Measurements from ENCODE around the gene STK25. TPM values are rescaled to one million over a fixed set of nuclear protein-coding genes. Genes with fewer than 3 reads are reported as not detected.
"Not testable (repeated sequence)": the region's sequence is repeated elsewhere in the genome, so short reads cannot be mapped to it uniquely, and the experiment has no call there.

Gene STK25
- total RNA-seq, 1 donor from 2014 or later = 226 TPM

DNA sequence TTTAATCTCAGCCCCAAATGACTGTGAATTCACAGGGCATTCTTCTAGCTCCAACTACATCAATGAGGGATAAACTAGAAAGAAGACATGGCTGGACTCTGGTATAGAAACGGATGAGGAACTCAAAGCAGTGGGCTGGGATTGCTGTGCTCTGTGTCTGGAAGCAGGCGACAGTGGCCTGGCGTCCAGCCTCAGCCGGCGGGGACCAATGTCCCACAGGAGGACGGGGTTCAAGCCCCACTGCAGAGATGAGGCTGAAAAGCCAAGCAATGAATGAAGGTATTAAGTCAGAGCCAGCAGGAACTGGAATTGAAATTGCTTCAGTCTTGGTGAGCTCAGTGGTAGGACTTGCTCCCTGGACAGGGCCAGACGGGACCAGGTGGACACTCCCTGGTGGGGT, 25.9 kb upstream of the STK25 start:
- no peak overlapping the region for H3K4me3 Mint-ChIP-seq (ENCODE audit: low read depth)
- H3K36me3 Mint-ChIP-seq (ENCODE audit: insufficient read depth) = no peaks in the 10 kb centered on the region
- H3K27me3 Mint-ChIP-seq = peaks cover 36% of the 10 kb centered on the region
- H3K27ac Mint-ChIP-seq = no peak overlapping the region
- H3K9me3 Mint-ChIP-seq (ENCODE audit: low read depth) = no peaks in the 10 kb centered on the region
- TF ChIP-seq, protein P1, sequence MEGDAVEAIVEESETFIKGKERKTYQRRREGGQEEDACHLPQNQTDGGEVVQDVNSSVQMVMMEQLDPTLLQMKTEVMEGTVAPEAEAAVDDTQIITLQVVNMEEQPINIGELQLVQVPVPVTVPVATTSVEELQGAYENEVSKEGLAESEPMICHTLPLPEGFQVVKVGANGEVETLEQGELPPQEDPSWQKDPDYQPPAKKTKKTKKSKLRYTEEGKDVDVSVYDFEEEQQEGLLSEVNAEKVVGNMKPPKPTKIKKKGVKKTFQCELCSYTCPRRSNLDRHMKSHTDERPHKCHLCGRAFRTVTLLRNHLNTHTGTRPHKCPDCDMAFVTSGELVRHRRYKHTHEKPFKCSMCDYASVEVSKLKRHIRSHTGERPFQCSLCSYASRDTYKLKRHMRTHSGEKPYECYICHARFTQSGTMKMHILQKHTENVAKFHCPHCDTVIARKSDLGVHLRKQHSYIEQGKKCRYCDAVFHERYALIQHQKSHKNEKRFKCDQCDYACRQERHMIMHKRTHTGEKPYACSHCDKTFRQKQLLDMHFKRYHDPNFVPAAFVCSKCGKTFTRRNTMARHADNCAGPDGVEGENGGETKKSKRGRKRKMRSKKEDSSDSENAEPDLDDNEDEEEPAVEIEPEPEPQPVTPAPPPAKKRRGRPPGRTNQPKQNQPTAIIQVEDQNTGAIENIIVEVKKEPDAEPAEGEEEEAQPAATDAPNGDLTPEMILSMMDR (IDR thresholded peaks at IDR 0.05; ENCODE audit: unreplicated experiment) = no peak
- DNase-seq (ENCODE audit: low spot score, unreplicated experiment) = no peak
- H3K4me1 Mint-ChIP-seq (ENCODE audit: low read depth) = peaks cover 6% of the 10 kb centered on the region

DNA sequence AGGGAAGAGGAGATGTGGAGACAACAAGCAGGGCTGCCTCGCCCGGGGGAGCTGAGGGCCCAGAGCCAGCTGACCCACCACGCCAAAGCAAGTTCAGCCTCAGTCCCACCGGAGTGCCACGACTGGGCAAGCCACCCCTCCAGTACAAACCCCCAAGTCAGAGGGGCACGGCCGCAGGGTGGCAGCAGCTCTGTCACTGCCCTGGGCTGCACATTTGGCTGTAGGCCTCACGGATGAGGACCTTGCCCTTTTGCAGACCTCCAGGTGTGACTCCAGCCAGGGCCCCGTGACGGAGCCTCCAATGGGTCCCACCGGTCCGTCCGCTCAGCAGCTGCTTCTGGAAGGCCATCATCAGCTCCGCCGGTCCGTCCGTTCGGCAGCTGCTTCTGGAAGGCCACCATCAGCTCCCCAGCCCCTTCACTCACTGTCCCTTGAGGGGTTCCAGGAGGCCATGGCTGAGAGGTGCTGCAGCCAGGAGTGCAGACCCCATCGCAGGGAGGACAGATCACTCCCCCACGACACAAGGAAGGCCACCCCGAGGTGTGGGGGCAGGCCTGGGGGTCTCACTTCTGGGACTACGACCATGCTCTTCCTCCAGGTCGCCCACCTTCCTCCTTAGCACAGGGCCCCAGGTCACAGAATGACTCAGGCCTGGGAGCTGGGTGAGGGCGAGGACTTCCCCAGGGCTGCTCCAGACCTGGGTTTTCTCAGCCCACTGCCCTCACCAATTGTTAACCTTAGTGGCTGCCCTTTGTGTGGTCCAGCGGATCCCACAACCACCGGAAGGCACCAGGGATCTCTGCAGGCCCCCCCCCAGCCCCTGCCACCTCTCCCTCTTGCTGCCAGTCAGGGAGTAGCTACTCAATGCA, 24.6 kb upstream of the STK25 start:
- no peak for DNase-seq (ENCODE audit: low spot score, unreplicated experiment)
- H3K27ac Mint-ChIP-seq = no peak overlapping the region
- no peak overlapping the region for H3K4me3 Mint-ChIP-seq (ENCODE audit: low read depth)
- TF ChIP-seq, protein P1 (IDR thresholded peaks at IDR 0.05; ENCODE audit: unreplicated experiment) = no peak
- H3K27me3 Mint-ChIP-seq = peaks cover 30% of the 10 kb centered on the region
- H3K36me3 Mint-ChIP-seq (ENCODE audit: insufficient read depth) = no peaks in the 10 kb centered on the region
- H3K4me1 Mint-ChIP-seq (ENCODE audit: low read depth) = peaks cover 6% of the 10 kb centered on the region
- H3K9me3 Mint-ChIP-seq (ENCODE audit: low read depth) = no peaks in the 10 kb centered on the region

DNA sequence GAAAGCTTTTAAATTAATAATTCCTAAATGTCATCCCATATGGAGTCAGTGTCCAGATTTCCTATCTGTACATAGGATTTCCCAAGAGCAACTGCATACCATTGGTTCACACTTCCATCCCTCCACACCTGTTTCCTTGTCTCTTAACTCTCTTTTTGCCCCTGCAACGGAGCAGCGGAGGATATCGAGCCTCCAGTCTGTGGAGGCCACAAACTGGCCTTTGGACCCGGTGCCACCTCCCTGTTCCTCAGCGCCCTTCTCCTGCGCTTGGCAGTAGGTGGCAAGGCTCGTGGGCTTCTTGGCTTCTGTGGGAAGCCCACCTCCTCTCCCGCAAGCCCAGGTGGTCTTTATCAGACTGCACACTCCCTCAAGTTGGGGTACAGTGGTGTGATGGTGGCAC, 23.8 kb upstream of the STK25 start:
- TF ChIP-seq, protein P1 (IDR thresholded peaks at IDR 0.05; ENCODE audit: unreplicated experiment) = no peak
- peaks cover 26% of the 10 kb centered on the region for H3K27me3 Mint-ChIP-seq
- DNase-seq (ENCODE audit: low spot score, unreplicated experiment) = no peak
- no peak overlapping the region for H3K4me3 Mint-ChIP-seq (ENCODE audit: low read depth)
- no peaks in the 10 kb centered on the region for H3K9me3 Mint-ChIP-seq (ENCODE audit: low read depth)
- H3K36me3 Mint-ChIP-seq (ENCODE audit: insufficient read depth) = no peaks in the 10 kb centered on the region
- H3K4me1 Mint-ChIP-seq (ENCODE audit: low read depth) = peaks cover 6% of the 10 kb centered on the region
- H3K27ac Mint-ChIP-seq = no peak overlapping the region

DNA sequence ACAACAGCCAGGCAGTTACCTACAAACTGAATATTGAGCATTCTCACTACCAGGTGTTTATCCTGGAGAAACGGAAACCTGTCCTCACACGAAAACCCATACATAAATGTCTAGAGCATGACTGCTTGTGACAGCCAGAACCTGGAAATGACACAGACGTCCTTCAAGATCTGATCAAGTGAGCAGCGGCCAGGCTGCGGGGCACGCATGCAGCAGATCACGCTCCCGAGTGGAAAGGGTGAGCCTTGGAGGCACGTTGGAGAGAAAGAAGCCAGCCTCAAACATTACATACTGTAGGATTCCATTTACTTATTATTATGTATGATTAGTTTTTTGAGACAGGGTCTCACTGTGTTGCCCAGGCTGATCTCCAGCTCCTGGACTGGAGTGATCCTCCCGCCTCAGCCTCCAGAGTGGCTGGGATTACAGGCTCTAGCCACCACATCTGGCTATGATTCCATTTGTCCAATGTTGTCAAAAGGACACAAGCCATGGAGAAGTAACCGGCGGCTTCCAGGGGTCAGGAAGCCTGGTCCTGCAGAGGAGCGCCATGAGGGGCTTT, 22.9 kb upstream of the STK25 start:
- Mint-ChIP-seq H3K27ac (no peak overlapping the region), H3K27me3 (peaks cover 24% of the 10 kb centered on the region), H3K4me1 (ENCODE audit: low read depth) (peaks cover 4% of the 10 kb centered on the region), H3K9me3 (ENCODE audit: low read depth) (peaks cover under 1% of the 10 kb centered on the region), H3K4me3 (ENCODE audit: low read depth) (no peak overlapping the region), H3K36me3 (ENCODE audit: insufficient read depth) (no peaks in the 10 kb centered on the region)
- TF ChIP-seq, protein P1 (IDR thresholded peaks at IDR 0.05; ENCODE audit: unreplicated experiment) = no peak
- DNase-seq (ENCODE audit: low spot score, unreplicated experiment) = no peak

DNA sequence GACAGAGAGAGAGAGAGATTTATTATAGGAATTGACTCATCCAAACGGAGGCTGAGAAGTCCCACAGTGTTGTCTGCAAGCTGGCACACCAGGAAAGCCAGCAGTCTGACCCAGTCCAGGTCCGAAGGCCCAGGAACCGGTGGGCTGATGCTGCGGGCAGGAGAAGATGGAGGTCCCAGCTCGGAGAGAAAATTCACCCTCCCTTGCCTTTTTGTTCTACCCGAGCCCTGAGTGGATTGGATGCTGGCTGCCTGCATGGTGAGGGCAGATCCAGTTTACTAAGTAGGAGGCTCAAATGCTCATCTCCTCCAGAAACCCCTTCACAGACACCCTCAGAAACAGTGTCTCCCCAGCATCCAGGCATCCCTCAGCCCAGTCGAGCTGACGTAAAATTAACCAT, 22.2 kb upstream of the STK25 start:
- no peak for DNase-seq (ENCODE audit: low spot score, unreplicated experiment)
- Mint-ChIP-seq H3K27ac (no peak overlapping the region), H3K4me3 (ENCODE audit: low read depth) (no peak overlapping the region), H3K27me3 (peaks cover 24% of the 10 kb centered on the region), H3K9me3 (ENCODE audit: low read depth) (peaks cover 3% of the 10 kb centered on the region), H3K36me3 (ENCODE audit: insufficient read depth) (no peaks in the 10 kb centered on the region), H3K4me1 (ENCODE audit: low read depth) (no peaks in the 10 kb centered on the region)
- TF ChIP-seq, protein P1 (IDR thresholded peaks at IDR 0.05; ENCODE audit: unreplicated experiment) = no peak

DNA sequence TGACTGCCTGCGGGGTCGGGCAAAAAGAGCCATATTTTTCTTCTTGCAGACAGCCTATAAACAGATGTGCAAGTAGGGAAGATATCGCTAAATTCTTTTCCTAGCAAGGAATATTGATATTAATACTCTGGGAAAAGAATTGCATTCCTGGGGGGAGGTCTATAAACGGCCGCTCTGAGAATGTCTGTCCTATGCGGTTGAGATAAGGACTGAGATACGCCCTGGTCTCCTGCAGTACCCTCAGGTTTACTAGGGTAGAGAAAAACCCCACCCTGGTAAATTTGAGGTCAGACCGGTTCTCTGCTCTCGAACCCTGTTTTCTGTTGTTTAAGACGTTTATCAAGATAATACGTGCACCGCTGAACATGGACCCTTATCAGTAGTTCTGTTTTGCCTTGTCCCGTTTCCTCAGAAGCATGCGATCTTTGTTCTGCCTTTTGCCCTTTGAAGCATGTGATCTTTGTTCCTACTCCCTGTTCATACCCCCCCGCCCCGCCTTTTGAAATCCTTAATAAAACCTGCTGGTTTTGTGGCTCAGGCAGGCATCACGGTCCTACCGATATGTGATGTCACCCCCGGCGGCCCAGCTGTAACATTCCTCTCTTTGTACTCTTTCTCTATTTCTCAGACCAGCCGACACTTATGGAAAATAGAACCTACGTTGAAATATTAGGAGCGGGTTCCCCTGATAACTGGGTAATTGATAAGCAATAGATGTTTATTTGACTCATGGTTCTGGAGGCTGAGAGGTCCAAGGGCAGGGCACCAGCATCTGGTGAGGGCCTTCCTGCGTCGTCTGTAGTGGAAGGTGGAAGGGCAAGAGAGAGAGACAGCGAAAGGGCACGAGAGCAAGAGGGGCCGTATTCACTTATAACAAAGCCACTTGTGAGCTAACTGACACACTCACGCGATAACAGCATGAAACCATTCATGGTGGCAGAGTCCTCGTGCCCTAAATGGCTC, 17.7 kb upstream of the STK25 start:
- not testable (repeated sequence) for H3K4me3 Mint-ChIP-seq (ENCODE audit: low read depth); H3K4me1 Mint-ChIP-seq (ENCODE audit: low read depth); H3K27ac Mint-ChIP-seq; DNase-seq (ENCODE audit: low spot score, unreplicated experiment); H3K36me3 Mint-ChIP-seq (ENCODE audit: insufficient read depth)
- Mint-ChIP-seq H3K27me3 (peaks cover 12% of the 10 kb centered on the region), H3K9me3 (ENCODE audit: low read depth) (peaks cover 13% of the 10 kb centered on the region)
